PFSK-1 (cell line): ENCODE data around the gene SUPT3H.

Experiments
- POLR2AphosphoS5 ChIP-seq: IDR thresholded peaks from 2 replicates; pipeline ENCODE4 v1.6.1; 2012; ENCODE audit warnings: low read depth, mild to moderate bottlenecking, control low read depth, low read length, moderate library complexity
- TAF1 ChIP-seq: IDR thresholded peaks from 2 replicates; pipeline ENCODE4 v1.6.1; 2012; ENCODE audit warnings: low read length, control low read depth, borderline replicate concordance; ENCODE audit not compliant: insufficient read depth

DNA sequence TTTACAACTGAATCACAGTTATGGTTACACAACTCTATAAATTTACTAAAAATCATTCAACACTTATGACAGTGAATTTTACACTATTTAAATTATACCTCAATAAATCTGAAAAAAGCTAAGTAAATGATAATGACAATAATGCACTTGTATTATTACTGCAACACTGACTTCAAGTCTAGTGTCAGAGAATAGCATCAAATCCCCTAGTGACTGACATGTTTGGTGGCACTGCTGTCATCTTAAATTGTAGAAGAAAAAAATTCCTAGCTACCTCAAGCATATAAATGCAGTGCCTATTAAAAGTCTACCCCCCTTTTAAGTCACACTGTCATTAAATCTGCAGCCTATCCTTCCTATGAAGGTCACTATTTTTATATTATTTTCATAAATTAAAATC, 239.0 kb downstream of the SUPT3H start:
- TF ChIP-seq TAF1, result no peak
- no peak for TF ChIP-seq POLR2AphosphoS5
